Endodermal cell (in vitro differentiated cells): ENCODE measurements around the gene CD34. TPM values are rescaled to one million over a fixed set of nuclear protein-coding genes. Genes with fewer than 3 reads are reported as not detected.

Experiments
- DNase-seq: peaks from one replicate; pipeline ENCODE4 v3.0.0-alpha.2; 2017
- H3K27ac ChIP-seq: 2 replicates; pipeline ENCODE4 v1.5.1; 2013; ENCODE audit warnings: mild to moderate bottlenecking, low read depth, low read length, moderate library complexity
- H3K27me3 ChIP-seq: 2 replicates; pipeline ENCODE4 v1.6.1; 2013; ENCODE audit warnings: mild to moderate bottlenecking, low read length, moderate library complexity; ENCODE audit not compliant: insufficient read depth, control insufficient read depth, poor library complexity, severe bottlenecking
- H3K36me3 ChIP-seq: 2 replicates; pipeline ENCODE4 v1.7.0; 2013; ENCODE audit warnings: mild to moderate bottlenecking, low read length, moderate library complexity; ENCODE audit not compliant: control insufficient read depth, insufficient read depth
- H3K4me1 ChIP-seq: one replicate; pipeline ENCODE4 v1.7.0; 2013; ENCODE audit warnings: low read length; ENCODE audit not compliant: control insufficient read depth, insufficient read depth
- H3K4me3 ChIP-seq: 2 replicates; pipeline ENCODE4 v1.5.1; 2013; ENCODE audit warnings: mild to moderate bottlenecking, low read length, moderate library complexity
- H3K9ac ChIP-seq: 2 replicates; pipeline ENCODE4 v1.6.1; 2013; ENCODE audit warnings: mild to moderate bottlenecking, low read length, moderate library complexity; ENCODE audit not compliant: poor library complexity, severe bottlenecking; ENCODE audit errors: extremely low read depth
- H3K9me3 ChIP-seq: 2 replicates; pipeline ENCODE4 v1.6.1; 2013; ENCODE audit warnings: mild to moderate bottlenecking, low read length, moderate library complexity; ENCODE audit not compliant: control insufficient read depth
- H3K27ac Mint-ChIP-seq: 2 replicates; pipeline ENCODE4 v1.8.0; 2020; ENCODE audit warnings: mixed read lengths
- H3K27me3 Mint-ChIP-seq: 2 replicates; pipeline ENCODE4 v1.8.0; 2021; ENCODE audit warnings: mild to moderate bottlenecking, mixed read lengths; ENCODE audit not compliant: insufficient read depth
- H3K36me3 Mint-ChIP-seq: 2 replicates; pipeline ENCODE4 v1.8.0; 2020; ENCODE audit warnings: low read depth, mixed read lengths
- H3K4me1 Mint-ChIP-seq: 2 replicates; pipeline ENCODE4 v1.8.0; 2020; ENCODE audit warnings: mixed read lengths
- H3K4me3 Mint-ChIP-seq: 2 replicates; pipeline ENCODE4 v1.8.0; 2020; ENCODE audit warnings: mild to moderate bottlenecking, moderate library complexity, mixed read lengths
- H3K9me3 Mint-ChIP-seq: 2 replicates; pipeline ENCODE4 v1.8.0; 2020; ENCODE audit warnings: mild to moderate bottlenecking, mixed read lengths
- WGBS, 2 experiments: methylation state at CpG; one replicate each; pipeline versions ENCODE4 v1.1.5 to v1.1.7; 2013; ENCODE audit warnings: missing lambda C conversion rate in 2 of 2, mixed read lengths in 1 of 2; ENCODE audit not compliant: insufficient coverage in 1 of 2, insufficient read length in 1 of 2; 5-methylcytosine and 5-hydroxymethylcytosine counted together
- total RNA-seq, 2 donors: library from RNA; stranded (reverse); fragmentation: NEBNext Ultra II Directional in 1 of 2; extraction: Animal tissue kit (Norgen Biotek cat#: 25700) in 1 of 2; gene quantifications; 2 replicates in 1 of 2; 3 replicates in 1 of 2; pipeline ENCODE4 v1.2.1, GENCODE V29; 2021
- TF ChIP-seq, protein P1 (sequence below): fragments of 200-600 bp; sonication (generic); conservative IDR thresholded peaks from 2 replicates; pipeline ENCODE4 v1.5.0; 2021; ENCODE audit warnings: antibody characterized with exemption, mild to moderate bottlenecking

The CD34 gene
- total RNA-seq, 2 donors from 2014 or later = 1.6 to 6.9 TPM

DNA sequence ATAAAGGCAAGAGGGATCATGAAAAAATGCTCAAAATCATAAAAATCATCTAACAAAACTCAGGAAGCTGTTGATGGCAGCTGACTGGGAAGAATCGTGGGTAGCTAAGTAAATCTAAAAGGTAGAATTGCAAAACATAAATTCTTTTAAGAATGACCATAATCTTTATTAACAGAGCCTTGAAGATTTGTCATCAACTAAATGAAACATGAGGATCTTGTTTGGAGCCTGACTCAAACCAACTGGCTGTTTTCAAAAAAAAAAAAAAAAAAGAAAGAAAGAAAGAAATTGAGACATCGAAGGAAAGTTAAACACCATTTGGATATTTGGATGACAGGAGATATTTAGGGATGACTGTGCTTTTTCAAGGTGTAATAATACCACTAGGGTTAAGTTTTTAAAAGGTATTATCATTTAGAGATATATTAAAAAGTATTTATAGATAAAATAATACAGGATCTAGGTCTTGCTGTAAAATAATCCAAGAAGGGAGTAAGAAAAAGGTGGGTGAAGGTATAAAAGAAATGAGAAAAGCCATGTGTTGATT is 48.6 kb downstream of the CD34 start:
- no peak overlapping the region for H3K4me3 Mint-ChIP-seq
- no peaks in the 10 kb centered on the region for H3K9me3 Mint-ChIP-seq
- TF ChIP-seq, protein P1, sequence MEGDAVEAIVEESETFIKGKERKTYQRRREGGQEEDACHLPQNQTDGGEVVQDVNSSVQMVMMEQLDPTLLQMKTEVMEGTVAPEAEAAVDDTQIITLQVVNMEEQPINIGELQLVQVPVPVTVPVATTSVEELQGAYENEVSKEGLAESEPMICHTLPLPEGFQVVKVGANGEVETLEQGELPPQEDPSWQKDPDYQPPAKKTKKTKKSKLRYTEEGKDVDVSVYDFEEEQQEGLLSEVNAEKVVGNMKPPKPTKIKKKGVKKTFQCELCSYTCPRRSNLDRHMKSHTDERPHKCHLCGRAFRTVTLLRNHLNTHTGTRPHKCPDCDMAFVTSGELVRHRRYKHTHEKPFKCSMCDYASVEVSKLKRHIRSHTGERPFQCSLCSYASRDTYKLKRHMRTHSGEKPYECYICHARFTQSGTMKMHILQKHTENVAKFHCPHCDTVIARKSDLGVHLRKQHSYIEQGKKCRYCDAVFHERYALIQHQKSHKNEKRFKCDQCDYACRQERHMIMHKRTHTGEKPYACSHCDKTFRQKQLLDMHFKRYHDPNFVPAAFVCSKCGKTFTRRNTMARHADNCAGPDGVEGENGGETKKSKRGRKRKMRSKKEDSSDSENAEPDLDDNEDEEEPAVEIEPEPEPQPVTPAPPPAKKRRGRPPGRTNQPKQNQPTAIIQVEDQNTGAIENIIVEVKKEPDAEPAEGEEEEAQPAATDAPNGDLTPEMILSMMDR = no peak
- H3K27ac Mint-ChIP-seq = no peak overlapping the region
- Histone ChIP-seq H3K4me3 (no peak overlapping the region), H3K27me3 (no peaks in the 10 kb centered on the region), H3K9ac (no peak overlapping the region), H3K27ac (no peak overlapping the region), H3K9me3 (no peaks in the 10 kb centered on the region), H3K4me1 (no peaks in the 10 kb centered on the region), H3K36me3 (no peaks in the 10 kb centered on the region)
- WGBS, 2 experiments = 91% methylated on average over 2 of the region's 2 CpGs; no CpG with 5 or more reads in 1 of the 2 experiments
- no peaks in the 10 kb centered on the region for H3K27me3 Mint-ChIP-seq
- H3K4me1 Mint-ChIP-seq = no peaks in the 10 kb centered on the region
- no peaks in the 10 kb centered on the region for H3K36me3 Mint-ChIP-seq
- DNase-seq = no peak

DNA sequence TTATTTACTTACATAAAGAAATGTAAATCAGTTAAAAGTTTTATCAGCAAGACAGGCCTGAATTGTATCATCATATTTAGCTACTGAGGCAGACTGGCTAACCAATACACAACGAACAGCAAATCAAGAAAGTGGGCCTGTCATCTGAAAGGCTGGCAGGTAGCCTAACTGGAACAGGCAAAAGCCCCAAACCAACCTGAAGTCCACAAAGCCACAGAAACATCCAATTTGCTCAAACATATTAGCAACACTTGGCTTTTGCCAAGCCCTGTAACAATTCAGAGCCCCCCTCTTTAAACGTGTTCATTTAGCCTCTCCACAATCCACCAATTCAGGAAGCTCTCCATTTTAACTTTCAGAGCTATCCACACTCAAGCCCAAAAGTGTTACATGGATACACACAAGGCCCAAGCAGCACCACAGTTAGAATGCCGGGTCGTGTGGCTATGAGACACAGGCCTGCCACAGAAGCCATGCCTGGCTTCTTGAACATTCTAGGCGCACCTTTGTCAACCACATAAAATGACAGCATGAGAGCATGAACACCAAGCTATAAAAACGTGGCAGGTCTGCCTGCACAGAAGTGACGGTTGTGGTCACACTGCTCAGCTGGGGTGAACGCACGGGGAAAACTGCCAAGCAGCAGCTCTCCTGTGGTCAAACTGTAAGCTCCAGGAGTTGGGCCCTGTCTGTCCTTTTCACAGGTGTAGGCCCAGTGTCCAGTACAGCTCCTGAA is 49.3 kb downstream of the CD34 start:
- no peak overlapping the region for H3K4me3 Mint-ChIP-seq
- Histone ChIP-seq H3K4me3 (no peak overlapping the region), H3K9ac (no peak overlapping the region), H3K36me3 (no peaks in the 10 kb centered on the region), H3K27ac (no peak overlapping the region), H3K9me3 (no peaks in the 10 kb centered on the region), H3K27me3 (no peaks in the 10 kb centered on the region), H3K4me1 (no peaks in the 10 kb centered on the region)
- H3K9me3 Mint-ChIP-seq = no peaks in the 10 kb centered on the region
- peak; percentile 33 for DNase-seq
- WGBS, 2 experiments = 91 to 92% methylated on average over 7 to 9 of the region's 9 CpGs
- H3K4me1 Mint-ChIP-seq = no peaks in the 10 kb centered on the region
- no peaks in the 10 kb centered on the region for H3K27me3 Mint-ChIP-seq
- H3K36me3 Mint-ChIP-seq = no peaks in the 10 kb centered on the region
- H3K27ac Mint-ChIP-seq = no peak overlapping the region
- TF ChIP-seq, protein P1 = no peak

DNA sequence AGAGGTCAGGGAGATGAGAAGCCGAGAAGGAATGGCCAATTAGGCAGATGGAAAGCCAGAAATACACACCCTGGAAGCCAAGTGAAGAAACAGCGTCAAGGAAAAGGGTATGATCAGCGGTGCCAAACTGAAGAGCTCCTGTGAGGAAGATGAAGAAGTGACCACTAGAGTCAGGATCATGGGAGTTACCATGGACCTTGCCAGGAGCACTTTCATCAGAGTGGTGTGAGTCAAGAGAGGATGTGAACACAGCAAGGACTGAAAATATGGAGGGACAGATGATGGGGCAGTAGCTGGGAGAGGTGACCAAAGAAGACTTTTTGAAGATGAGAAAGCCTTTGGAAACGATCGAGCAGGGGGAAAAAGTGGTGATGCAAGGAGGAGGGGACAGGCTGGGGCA is 50.4 kb downstream of the CD34 start:
- TF ChIP-seq, protein P1 = no peak
- Mint-ChIP-seq H3K9me3 (no peaks in the 10 kb centered on the region), H3K27me3 (no peaks in the 10 kb centered on the region), H3K27ac (no peak overlapping the region), H3K36me3 (no peaks in the 10 kb centered on the region), H3K4me3 (no peak overlapping the region), H3K4me1 (no peaks in the 10 kb centered on the region)
- Histone ChIP-seq H3K27ac (no peak overlapping the region), H3K36me3 (no peaks in the 10 kb centered on the region), H3K4me1 (no peaks in the 10 kb centered on the region), H3K9me3 (no peaks in the 10 kb centered on the region), H3K9ac (no peak overlapping the region), H3K27me3 (no peaks in the 10 kb centered on the region), H3K4me3 (no peak overlapping the region)
- 87 to 96% methylated on average over 5 of the region's 5 CpGs for WGBS, 2 experiments
- peak; percentile 22 for DNase-seq
